Measurements from ENCODE around the gene BCL7A.

- TF ChIP-seq POLR2AphosphoS5 (IDR thresholded peaks at IDR 0.05; ENCODE audit: low read depth, low read length), result no peak
- TF ChIP-seq, protein P1, sequence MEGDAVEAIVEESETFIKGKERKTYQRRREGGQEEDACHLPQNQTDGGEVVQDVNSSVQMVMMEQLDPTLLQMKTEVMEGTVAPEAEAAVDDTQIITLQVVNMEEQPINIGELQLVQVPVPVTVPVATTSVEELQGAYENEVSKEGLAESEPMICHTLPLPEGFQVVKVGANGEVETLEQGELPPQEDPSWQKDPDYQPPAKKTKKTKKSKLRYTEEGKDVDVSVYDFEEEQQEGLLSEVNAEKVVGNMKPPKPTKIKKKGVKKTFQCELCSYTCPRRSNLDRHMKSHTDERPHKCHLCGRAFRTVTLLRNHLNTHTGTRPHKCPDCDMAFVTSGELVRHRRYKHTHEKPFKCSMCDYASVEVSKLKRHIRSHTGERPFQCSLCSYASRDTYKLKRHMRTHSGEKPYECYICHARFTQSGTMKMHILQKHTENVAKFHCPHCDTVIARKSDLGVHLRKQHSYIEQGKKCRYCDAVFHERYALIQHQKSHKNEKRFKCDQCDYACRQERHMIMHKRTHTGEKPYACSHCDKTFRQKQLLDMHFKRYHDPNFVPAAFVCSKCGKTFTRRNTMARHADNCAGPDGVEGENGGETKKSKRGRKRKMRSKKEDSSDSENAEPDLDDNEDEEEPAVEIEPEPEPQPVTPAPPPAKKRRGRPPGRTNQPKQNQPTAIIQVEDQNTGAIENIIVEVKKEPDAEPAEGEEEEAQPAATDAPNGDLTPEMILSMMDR (IDR thresholded peaks at IDR 0.05), result no peak
These were observed 37.7 kb downstream of the BCL7A start for GRCh38 chr12:122059203-122059960.

All from Panc1 (cell line).